ENCODE results near the gene WNT9B.

The WNT9B gene

DNA sequence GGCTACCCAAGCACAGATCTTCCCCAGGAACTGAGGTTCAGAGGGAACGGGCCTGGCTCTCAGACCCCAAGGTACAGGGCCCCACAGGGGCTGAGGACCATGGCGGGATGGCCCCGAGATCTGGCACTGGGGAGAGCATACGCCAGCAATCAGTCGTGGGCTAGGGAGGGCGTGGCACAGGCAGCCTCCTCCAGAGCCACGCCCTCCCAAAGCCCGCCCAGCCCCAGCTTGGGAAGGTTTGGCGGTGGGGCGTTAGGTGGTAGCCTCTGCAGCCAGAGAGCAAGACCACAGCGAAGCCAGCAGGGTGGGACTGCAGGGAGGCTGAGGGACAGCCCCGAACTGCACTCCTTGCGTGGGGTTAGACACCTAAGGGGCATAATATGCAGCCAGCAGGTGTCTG lies 11.6 kb downstream of the WNT9B start:
- Histone ChIP-seq H3K4me1 (ENCODE audit: control insufficient read depth, insufficient read depth, low read length) (no peaks in the 10 kb centered on the region), H3K9ac (ENCODE audit: low read depth, low read length) (no peak overlapping the region), H3K27me3 (ENCODE audit: control insufficient read depth, insufficient read depth, low read length) (peaks cover 41% of the 10 kb centered on the region), H3K4me3 (ENCODE audit: low read length) (no peak overlapping the region), H3K9me3 (replicated peaks; ENCODE audit: low read length) (no peaks in the 10 kb centered on the region), H3K4me2 (ENCODE audit: low read length) (no peak overlapping the region), H3K36me3 (ENCODE audit: insufficient read depth, low read length) (no peaks in the 10 kb centered on the region)

DNA sequence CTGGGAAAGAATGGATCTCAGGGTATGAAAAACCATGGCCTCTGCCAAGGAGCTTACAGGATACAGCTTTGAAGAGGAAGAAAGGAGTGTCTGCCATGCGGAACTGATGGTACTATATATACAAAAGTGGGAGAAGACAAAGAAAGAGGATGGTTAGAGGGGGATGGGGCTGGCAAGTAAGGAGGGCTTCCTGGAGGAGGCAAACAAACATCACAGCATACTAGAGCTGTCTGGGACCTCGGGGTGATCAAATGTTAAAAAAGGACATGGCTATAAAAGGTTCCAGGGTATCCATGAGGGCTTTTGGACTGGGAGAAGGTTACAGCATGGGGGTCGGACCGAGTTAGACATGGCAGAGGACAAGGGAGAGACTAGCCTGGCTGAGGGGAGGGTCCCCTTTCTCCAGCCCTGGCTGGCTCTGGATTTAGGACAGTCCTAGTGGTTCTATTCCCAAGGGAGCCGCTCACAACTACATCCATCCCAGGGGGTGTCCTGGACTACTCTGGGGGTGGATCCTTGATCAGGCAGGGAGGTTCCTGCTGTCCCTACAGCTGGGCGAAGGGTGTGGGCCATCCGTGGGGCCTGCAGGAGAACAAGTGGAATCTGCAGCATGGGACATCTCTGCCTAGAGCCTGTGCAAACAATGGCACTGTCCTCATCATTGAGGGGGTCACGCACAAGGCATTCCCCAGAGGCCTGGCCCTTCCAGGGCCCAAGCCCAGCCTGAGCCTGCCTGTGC lies 12.2 kb downstream of the WNT9B start:
- Histone ChIP-seq H3K4me2 (ENCODE audit: low read length) (no peak overlapping the region), H3K4me3 (ENCODE audit: low read length) (no peak overlapping the region), H3K9ac (ENCODE audit: low read depth, low read length) (no peak overlapping the region), H3K27me3 (ENCODE audit: control insufficient read depth, insufficient read depth, low read length) (peaks cover 43% of the 10 kb centered on the region), H3K9me3 (replicated peaks; ENCODE audit: low read length) (no peaks in the 10 kb centered on the region), H3K36me3 (ENCODE audit: insufficient read depth, low read length) (no peaks in the 10 kb centered on the region), H3K4me1 (ENCODE audit: control insufficient read depth, insufficient read depth, low read length) (no peaks in the 10 kb centered on the region)

DNA sequence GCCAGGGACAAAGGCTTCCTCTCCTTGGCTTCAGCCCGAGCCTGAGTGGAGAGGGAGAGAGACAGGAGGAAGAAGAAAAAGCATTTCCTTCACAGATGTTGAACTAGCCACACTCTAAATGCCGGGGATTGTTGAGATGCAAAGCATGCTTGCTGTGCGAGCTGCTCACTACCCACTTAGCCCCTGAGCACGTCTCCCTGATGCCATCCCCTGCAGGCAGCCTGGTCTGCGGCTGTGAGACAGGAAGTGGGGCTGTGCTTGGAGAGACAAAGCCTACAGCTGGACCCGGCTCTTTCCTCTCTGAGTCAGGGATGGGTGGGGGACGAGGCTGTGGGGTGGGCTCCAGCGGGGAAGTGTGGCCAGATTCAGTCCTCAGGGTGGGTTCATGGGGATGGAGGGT lies 13.7 kb downstream of the WNT9B start:
- Histone ChIP-seq H3K27me3 (ENCODE audit: control insufficient read depth, insufficient read depth, low read length) (peaks cover 37% of the 10 kb centered on the region), H3K4me1 (ENCODE audit: control insufficient read depth, insufficient read depth, low read length) (peaks cover 7% of the 10 kb centered on the region), H3K36me3 (ENCODE audit: insufficient read depth, low read length) (no peaks in the 10 kb centered on the region), H3K4me3 (ENCODE audit: low read length) (no peak overlapping the region), H3K9ac (ENCODE audit: low read depth, low read length) (no peak overlapping the region), H3K4me2 (ENCODE audit: low read length) (no peak overlapping the region), H3K9me3 (replicated peaks; ENCODE audit: low read length) (no peaks in the 10 kb centered on the region)

DNA sequence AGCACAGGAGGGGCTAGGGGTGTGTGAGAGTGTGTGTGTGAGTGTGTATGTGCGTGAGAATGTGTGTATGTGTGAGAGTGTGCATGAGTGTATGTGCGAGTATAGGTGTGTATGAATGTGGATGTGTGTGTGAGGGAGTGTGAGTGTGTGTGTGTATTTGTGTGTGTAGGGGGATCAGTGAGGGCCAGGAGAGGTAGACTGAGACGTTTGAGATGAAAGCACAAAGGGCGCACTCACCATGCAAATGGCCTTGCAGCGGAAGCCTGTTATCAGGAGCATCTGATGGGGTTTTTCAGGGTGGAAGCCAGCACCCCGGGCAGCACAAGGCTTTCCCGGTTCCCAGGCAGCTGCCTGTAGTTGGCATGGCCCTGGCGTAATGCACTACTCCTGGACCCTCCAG lies 14.9 kb downstream of the WNT9B start:
- Histone ChIP-seq H3K9me3 (replicated peaks; ENCODE audit: low read length) (no peaks in the 10 kb centered on the region), H3K36me3 (ENCODE audit: insufficient read depth, low read length) (no peaks in the 10 kb centered on the region), H3K9ac (ENCODE audit: low read depth, low read length) (no peak overlapping the region), H3K27me3 (ENCODE audit: control insufficient read depth, insufficient read depth, low read length) (peaks cover 38% of the 10 kb centered on the region), H3K4me3 (ENCODE audit: low read length) (no peak overlapping the region), H3K4me2 (ENCODE audit: low read length) (no peak overlapping the region), H3K4me1 (ENCODE audit: control insufficient read depth, insufficient read depth, low read length) (peaks cover 7% of the 10 kb centered on the region)

DNA sequence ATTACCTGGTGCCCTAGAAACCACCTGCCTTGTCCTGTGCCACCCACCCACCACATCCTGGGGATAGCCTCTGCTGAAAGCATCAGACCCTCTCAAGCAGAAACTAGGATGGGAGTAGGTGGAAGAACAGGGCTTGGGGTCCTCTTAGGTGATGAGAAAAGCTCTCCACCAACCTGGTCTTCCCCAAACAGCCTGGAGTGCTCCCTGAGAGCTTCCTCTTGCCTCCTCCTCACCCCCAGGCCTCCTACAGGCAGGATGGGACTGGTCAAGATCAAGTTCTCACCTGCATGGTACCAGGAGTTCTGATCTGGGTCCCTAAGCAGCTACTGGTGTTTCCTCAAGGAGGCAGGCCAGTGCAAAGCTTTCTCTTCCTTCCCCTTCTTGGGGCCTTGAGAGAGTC lies 15.4 kb downstream of the WNT9B start:
- Histone ChIP-seq H3K4me3 (ENCODE audit: low read length) (no peak overlapping the region), H3K4me2 (ENCODE audit: low read length) (no peak overlapping the region), H3K27me3 (ENCODE audit: control insufficient read depth, insufficient read depth, low read length) (peaks cover 39% of the 10 kb centered on the region), H3K4me1 (ENCODE audit: control insufficient read depth, insufficient read depth, low read length) (peaks cover 7% of the 10 kb centered on the region), H3K36me3 (ENCODE audit: insufficient read depth, low read length) (no peaks in the 10 kb centered on the region), H3K9ac (ENCODE audit: low read depth, low read length) (no peak overlapping the region), H3K9me3 (replicated peaks; ENCODE audit: low read length) (no peaks in the 10 kb centered on the region)

DNA sequence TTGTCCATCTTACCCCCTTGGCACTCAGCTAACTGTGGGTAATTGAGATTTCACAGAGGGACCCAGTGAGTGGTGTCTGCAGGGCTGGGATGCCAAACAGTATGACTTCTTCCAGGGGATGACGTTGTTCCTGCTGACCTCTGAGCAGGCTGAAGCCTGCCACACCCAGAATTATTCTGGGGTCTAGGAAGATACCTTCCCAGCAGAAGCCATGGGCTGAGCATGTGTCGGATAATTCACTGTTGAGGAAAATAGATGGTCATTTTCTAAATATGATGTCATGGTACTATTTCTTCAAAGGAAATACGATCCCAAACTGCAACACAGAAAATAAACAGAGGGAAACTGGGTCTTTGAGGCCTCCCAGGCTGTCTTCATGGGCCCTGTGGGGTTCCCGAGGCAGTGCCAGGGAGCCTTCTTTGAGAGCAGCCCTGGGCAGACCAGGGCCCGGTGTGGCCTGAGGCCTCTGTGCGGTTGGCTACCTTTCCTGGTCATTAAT lies 17.4 kb downstream of the WNT9B start:
- H3K4me2 ChIP-seq (ENCODE audit: low read length), result no peak overlapping the region
- no peak overlapping the region for H3K4me3 ChIP-seq (ENCODE audit: low read length)
- no peak overlapping the region for H3K9ac ChIP-seq (ENCODE audit: low read depth, low read length)
- peaks cover 43% of the 10 kb centered on the region for H3K27me3 ChIP-seq (ENCODE audit: control insufficient read depth, insufficient read depth, low read length)
- H3K9me3 ChIP-seq (replicated peaks; ENCODE audit: low read length), result no peaks in the 10 kb centered on the region
- H3K4me1 ChIP-seq (ENCODE audit: control insufficient read depth, insufficient read depth, low read length), result peaks cover 7% of the 10 kb centered on the region
- H3K36me3 ChIP-seq (ENCODE audit: insufficient read depth, low read length), result no peaks in the 10 kb centered on the region

DNA sequence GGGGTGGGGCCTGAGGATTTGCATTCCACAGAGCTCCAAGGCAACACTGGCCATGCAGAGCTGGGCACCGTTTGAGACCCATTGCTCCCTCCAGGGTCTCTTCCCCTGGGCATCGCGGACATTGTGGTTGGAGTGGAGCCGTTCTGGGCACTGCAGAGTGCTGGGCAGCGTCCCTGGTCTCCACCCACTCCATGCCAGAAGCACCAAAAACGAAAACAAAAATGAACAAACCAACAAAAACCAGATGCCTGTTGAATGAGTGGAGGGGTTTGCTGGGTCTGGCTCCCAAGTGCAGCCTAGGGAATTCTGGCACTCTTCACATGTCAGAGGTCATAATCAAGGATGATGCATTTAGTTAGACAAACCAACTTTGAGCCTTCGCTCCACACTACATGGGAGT lies 17.9 kb downstream of the WNT9B start:
- Histone ChIP-seq H3K9me3 (replicated peaks; ENCODE audit: low read length) (no peaks in the 10 kb centered on the region), H3K4me2 (ENCODE audit: low read length) (no peak overlapping the region), H3K27me3 (ENCODE audit: control insufficient read depth, insufficient read depth, low read length) (peaks cover 37% of the 10 kb centered on the region), H3K4me1 (ENCODE audit: control insufficient read depth, insufficient read depth, low read length) (peaks cover 7% of the 10 kb centered on the region), H3K9ac (ENCODE audit: low read depth, low read length) (no peak overlapping the region), H3K36me3 (ENCODE audit: insufficient read depth, low read length) (no peaks in the 10 kb centered on the region), H3K4me3 (ENCODE audit: low read length) (no peak overlapping the region)

DNA sequence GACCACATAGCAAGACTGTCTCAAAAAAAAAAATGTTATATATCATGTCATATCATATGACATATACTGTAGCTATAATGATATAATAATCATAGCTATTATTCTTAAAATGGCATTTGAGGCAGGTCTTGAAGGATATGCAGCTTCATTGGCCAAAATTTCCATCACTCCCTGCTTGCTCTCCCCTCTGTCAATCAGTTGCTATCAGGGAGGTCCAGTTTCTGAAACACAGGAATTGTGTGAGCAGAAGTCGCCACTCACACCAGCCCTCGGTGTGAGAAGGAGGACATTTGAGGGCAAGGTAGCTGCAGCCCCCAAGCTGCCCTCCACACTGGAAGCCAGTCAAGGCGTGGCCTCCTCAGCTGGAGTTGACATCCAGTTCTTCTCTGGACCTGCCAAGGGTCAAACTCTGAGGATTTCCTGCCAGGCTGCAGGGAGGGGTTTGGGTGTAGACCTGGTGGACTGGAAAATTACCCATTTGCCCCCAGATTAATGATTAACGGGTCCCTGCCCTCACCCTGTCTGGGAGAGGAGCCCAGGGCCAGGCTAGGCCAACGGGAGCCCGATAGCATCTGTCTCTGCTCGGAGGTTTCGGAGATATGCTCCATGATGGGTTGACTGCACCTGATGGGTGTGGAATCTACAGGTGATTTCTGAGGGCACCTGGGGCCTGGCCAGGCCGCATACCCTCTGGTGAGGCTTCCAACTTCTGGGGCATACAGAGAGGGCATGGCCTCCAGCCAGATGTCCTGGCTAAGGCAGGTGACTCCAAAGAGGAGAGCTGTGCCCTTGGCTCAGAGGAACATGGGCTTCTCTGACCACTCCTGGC lies 18.8 kb downstream of the WNT9B start:
- Histone ChIP-seq H3K9ac (ENCODE audit: low read depth, low read length) (no peak overlapping the region), H3K4me1 (ENCODE audit: control insufficient read depth, insufficient read depth, low read length) (peaks cover 7% of the 10 kb centered on the region), H3K4me3 (ENCODE audit: low read length) (no peak overlapping the region), H3K27me3 (ENCODE audit: control insufficient read depth, insufficient read depth, low read length) (peaks cover 28% of the 10 kb centered on the region), H3K4me2 (ENCODE audit: low read length) (no peak overlapping the region), H3K9me3 (replicated peaks; ENCODE audit: low read length) (no peaks in the 10 kb centered on the region), H3K36me3 (ENCODE audit: insufficient read depth, low read length) (no peaks in the 10 kb centered on the region)

DNA sequence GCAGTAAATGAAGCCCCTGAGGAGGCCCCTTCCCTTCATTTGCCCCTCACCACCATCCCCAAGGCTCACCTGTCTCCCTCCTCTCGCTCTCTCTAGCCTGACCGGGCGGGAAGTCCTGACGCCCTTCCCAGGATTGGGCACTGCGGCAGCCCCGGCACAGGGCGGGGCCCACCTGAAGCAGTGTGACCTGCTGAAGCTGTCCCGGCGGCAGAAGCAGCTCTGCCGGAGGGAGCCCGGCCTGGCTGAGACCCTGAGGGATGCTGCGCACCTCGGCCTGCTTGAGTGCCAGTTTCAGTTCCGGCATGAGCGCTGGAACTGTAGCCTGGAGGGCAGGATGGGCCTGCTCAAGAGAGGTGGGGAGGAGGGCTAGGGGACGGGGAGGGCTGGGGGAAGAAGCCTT lies 21.0 kb downstream of the WNT9B start:
- Histone ChIP-seq H3K4me3 (ENCODE audit: low read length) (no peak overlapping the region), H3K36me3 (ENCODE audit: insufficient read depth, low read length) (no peaks in the 10 kb centered on the region), H3K27me3 (ENCODE audit: control insufficient read depth, insufficient read depth, low read length) (peaks cover 32% of the 10 kb centered on the region), H3K4me1 (ENCODE audit: control insufficient read depth, insufficient read depth, low read length) (peaks cover 7% of the 10 kb centered on the region), H3K4me2 (ENCODE audit: low read length) (no peak overlapping the region), H3K9ac (ENCODE audit: low read depth, low read length) (no peak overlapping the region), H3K9me3 (replicated peaks; ENCODE audit: low read length) (no peaks in the 10 kb centered on the region)

DNA sequence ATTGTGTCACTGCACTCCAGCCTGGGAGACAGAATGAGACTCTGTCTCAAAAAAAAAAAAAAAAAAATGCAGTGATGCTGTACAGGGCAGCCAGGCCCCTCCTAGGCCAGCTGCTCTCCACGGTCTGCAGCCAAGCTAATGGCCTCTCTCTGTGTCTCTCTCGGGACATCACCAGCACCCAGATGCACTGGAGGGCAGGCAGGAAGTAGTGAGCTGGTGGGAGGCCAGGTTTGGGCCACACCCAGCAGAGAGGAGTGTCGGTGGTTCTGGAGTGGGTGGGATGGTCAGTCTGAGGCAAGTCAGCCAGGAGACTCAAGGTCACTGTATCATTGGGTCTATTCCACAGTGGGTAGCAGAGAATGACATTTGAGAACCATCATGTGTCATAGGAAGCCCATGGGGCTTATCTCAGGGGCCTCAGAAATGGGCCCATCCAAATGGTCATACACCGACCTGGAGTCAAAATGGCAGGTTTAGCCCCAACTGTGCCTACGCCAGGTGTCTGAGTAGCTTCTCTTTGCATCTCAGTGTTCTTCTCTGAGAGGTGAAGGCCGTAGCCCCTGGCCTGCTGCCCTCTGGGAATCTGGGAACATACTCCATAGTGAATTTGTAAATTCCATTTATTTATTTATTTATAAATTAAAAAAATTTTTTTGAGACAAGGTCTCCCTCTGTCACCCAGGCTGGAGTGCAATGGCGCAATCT lies 22.7 kb downstream of the WNT9B start:
- H3K4me3 ChIP-seq (ENCODE audit: low read length), result no peak overlapping the region
- no peaks in the 10 kb centered on the region for H3K9me3 ChIP-seq (replicated peaks; ENCODE audit: low read length)
- H3K27me3 ChIP-seq (ENCODE audit: control insufficient read depth, insufficient read depth, low read length), result peaks cover 42% of the 10 kb centered on the region
- H3K36me3 ChIP-seq (ENCODE audit: insufficient read depth, low read length), result no peaks in the 10 kb centered on the region
- H3K4me1 ChIP-seq (ENCODE audit: control insufficient read depth, insufficient read depth, low read length), result peaks cover 2% of the 10 kb centered on the region
- H3K9ac ChIP-seq (ENCODE audit: low read depth, low read length), result no peak overlapping the region
- H3K4me2 ChIP-seq (ENCODE audit: low read length), result no peak overlapping the region

DNA sequence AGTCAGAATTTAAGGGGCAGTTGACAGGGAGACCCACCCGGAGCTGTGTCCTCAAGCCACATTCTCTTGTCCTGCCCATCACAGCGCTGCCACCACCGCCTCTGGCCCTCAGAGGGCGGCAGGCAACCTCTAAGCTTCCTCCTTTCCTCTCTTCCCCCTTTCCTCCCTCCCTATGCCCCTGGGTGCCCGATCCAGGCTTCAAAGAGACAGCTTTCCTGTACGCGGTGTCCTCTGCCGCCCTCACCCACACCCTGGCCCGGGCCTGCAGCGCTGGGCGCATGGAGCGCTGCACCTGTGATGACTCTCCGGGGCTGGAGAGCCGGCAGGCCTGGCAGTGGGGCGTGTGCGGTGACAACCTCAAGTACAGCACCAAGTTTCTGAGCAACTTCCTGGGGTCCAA lies 23.5 kb downstream of the WNT9B start:
- H3K9me3 ChIP-seq (replicated peaks; ENCODE audit: low read length), result no peaks in the 10 kb centered on the region
- no peaks in the 10 kb centered on the region for H3K4me1 ChIP-seq (ENCODE audit: control insufficient read depth, insufficient read depth, low read length)
- H3K4me3 ChIP-seq (ENCODE audit: low read length), result no peak overlapping the region
- H3K9ac ChIP-seq (ENCODE audit: low read depth, low read length), result no peak overlapping the region
- peaks cover 50% of the 10 kb centered on the region for H3K27me3 ChIP-seq (ENCODE audit: control insufficient read depth, insufficient read depth, low read length)
- H3K36me3 ChIP-seq (ENCODE audit: insufficient read depth, low read length), result no peaks in the 10 kb centered on the region
- H3K4me2 ChIP-seq (ENCODE audit: low read length), result no peak overlapping the region
